KOPT-K1 (cell line): ENCODE measurements around the gene SVEP1.
"Not testable (repeated sequence)": the region's sequence is repeated elsewhere in the genome, so short reads cannot be mapped to it uniquely, and the experiment has no call there.

ENCODE experiments used
- H3K27ac ChIP-seq: fragments of 200-600 bp; sonication (generic); 2 replicates; pipeline ENCODE4 v1.5.1; 2016; ENCODE audit warnings: antibody characterized with exemption, mild to moderate bottlenecking, low read depth, low read length; ENCODE audit not compliant: poor library complexity, severe bottlenecking
- H3K36me3 ChIP-seq: fragments of 200-600 bp; sonication (generic); 2 replicates; pipeline ENCODE4 v1.5.1; 2017; ENCODE audit warnings: antibody characterized with exemption, mild to moderate bottlenecking, low read length, moderate library complexity; ENCODE audit not compliant: insufficient read depth
- H3K9me3 ChIP-seq: fragments of 200-600 bp; sonication (generic); 2 replicates; pipeline ENCODE4 v1.5.1; 2017; ENCODE audit warnings: antibody characterized with exemption, low read length, mild to moderate bottlenecking; ENCODE audit not compliant: insufficient read depth, poor library complexity, severe bottlenecking

SVEP1 gene

DNA sequence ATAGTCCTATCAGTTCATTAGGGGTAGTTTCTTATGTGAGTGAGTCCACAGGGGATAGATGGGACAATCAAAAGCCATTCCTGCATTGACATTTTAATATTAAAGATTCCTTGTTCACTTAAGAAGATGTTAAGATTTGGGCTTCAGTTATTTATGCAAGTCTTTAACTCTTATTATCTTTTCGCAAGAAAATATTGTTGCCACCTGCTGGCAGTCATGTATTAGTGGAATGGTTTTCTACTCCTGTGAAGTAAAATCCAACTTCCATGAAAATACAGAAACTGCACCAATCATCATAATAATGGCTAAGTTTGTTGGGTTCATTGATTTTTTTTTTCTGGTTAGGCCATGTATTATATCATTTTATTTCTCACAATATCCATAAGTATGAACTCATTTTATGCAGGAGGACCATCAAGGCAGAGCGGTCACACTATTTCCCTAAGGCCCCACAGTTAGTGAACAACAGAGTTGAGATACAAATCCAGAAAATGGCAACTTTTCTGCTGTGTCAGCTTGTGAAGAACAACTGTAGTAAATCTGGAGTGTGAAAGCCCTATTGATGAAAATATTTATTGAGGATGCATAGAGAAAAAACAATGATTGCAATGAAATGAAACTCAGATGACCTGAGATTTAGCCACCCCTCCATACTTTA, 153.4 kb downstream of the SVEP1 start:
- Histone ChIP-seq H3K27ac (no peak overlapping the region), H3K36me3 (no peaks in the 10 kb centered on the region), H3K9me3 (no peaks in the 10 kb centered on the region)

DNA sequence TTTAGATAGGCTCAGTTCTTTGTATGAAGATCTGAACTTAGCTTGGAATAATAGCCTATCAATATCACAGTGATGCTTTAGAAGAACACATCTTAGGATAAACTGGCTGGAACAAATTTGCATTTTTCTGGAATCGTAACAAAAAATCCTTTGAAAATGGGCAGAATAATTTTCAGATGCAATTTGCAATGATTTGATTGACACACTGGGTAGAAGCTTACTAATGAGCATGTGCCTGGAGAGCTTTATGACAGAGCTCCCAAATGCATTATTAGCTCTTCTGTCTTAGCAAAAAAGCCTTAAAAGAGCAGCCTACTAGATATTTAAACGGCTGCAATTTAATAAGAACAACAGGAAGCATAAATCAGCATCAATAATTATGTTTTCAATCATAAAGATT, 165.1 kb downstream of the SVEP1 start:
- Histone ChIP-seq H3K36me3 (no peaks in the 10 kb centered on the region), H3K27ac (no peak overlapping the region), H3K9me3 (no peaks in the 10 kb centered on the region)

DNA sequence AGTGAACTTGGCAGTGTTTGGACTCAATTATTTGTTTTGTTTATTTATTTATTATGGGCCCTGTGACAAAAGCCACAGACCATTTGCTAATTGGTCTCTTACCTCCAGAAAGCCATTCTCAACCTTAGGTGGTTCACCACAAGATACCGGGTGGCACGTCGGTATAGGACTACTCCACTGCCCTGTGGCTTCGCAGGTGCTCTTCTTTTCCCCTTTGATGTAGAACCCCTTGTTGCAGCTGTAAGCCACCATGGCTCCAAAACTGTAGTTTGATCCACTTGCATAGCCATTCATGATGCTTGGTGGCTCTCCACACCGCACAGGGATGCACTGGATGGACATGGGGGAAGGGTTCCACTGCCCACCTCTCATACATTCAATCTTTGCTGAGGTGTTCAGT, 168.6 kb downstream of the SVEP1 start:
- no peak overlapping the region for H3K27ac ChIP-seq
- no peaks in the 10 kb centered on the region for H3K36me3 ChIP-seq
- no peaks in the 10 kb centered on the region for H3K9me3 ChIP-seq

DNA sequence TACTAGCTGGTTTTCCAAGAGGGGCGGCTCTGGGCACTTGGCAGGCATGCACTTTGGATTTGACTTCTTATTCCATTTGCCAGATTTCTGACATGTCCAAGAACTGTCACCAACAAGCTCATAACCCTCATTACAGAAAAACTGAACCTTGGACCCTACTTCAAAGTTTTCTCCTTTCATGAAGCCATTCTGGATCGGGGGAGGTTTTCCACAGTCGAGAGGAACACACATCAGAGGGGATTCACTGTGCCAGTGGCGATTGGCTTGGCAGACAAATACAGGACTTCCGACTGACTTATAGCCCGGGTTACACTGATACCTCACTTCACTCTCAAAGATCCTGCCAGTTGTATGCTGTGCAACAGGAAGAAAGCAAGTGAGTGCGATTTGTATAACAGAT, 170.9 kb downstream of the SVEP1 start:
- no peak overlapping the region for H3K27ac ChIP-seq
- no peaks in the 10 kb centered on the region for H3K9me3 ChIP-seq
- H3K36me3 ChIP-seq = no peaks in the 10 kb centered on the region

DNA sequence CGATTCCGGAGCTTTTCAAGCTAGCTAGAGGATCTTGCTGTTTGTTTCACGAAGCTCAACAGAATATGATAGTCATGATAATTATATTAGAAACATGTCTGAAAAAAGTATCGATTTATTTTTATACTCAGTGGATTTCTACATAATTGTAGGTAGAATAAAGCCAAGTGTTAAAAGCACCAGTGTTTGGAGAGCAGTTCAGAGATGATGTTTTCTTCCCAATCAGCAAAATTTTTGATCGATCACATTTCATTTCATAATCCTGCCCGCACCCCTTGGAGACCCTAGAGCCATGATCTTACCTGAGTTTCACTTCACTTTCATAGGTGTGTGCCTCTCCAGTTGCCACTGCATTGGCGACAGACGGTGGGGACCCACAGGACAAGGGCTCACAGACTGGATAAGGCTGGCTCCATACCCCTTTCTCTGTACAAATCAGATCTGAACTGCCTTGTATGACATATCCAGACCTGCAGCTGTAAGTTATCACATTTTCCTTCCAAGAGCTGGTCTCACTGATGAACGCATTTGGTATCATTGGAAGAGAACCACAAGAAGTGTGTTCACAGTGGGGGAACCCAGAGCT, 173.6 kb downstream of the SVEP1 start:
- H3K9me3 ChIP-seq = no peaks in the 10 kb centered on the region
- no peak overlapping the region for H3K27ac ChIP-seq
- no peaks in the 10 kb centered on the region for H3K36me3 ChIP-seq

DNA sequence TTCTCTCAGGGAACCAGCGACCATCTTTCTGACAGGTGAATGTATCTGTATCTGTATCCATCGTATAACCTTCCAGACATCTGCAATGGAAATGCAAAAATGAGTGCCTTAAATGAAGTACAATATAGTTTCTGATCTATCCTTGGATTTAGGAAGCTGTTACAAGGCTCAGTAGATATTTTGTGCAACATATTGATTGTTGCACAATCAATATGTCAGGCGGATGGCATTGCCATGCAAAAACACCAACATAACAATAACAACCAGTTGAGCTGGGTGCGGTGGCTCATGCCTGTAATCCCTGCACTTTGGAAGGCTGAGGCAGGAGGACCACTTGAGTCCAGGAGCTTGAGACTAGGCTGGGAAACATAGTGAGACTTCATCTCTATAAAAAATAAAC, 175.1 kb downstream of the SVEP1 start:
- Histone ChIP-seq H3K9me3 (no peaks in the 10 kb centered on the region), H3K36me3 (no peaks in the 10 kb centered on the region)

DNA sequence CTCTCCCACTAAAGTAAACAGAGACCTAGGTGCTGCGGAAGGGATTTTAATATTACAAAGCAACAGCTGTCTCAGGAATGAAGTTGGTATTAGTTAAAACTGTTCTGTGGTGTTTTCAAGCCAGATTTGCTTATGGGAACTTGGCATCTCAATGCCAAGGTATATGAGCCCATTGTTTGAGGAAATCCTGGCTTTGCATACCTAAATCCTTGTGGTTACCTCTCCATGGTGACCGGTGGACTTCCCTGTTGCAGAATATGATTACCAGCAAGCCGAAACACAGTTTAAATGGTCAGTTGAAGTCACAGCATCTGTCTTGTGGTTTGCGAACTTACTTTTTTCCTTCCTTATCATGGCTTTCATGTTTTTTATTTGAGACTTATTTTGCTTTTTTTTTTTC, 179.6 kb downstream of the SVEP1 start:
- Histone ChIP-seq H3K36me3 (no peaks in the 10 kb centered on the region), H3K9me3 (no peaks in the 10 kb centered on the region), H3K27ac (no peak overlapping the region)

More for the DNA sequence above, 175.1 kb downstream of the SVEP1 start:
- H3K27ac ChIP-seq = no peak overlapping the region

DNA sequence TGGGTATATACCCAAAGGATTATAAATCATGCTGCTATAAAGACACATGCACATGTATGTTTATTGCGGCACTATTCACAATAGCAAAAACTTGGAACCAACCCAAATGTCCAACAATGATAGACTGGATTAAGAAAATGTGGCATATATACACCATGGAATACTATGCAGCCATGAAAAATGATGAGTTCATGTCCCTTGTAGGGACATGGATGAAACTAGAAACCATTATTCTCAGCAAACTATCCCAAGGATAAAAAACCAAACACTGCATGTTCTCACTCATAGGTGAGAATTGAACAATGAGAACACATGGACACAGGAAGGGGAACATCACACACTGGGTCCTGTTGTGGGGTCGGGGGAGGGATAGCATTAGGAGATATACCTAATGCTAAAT, 180.5 kb downstream of the SVEP1 start:
- H3K36me3 ChIP-seq, H3K9me3 ChIP-seq, H3K27ac ChIP-seq: not testable (repeated sequence)

DNA sequence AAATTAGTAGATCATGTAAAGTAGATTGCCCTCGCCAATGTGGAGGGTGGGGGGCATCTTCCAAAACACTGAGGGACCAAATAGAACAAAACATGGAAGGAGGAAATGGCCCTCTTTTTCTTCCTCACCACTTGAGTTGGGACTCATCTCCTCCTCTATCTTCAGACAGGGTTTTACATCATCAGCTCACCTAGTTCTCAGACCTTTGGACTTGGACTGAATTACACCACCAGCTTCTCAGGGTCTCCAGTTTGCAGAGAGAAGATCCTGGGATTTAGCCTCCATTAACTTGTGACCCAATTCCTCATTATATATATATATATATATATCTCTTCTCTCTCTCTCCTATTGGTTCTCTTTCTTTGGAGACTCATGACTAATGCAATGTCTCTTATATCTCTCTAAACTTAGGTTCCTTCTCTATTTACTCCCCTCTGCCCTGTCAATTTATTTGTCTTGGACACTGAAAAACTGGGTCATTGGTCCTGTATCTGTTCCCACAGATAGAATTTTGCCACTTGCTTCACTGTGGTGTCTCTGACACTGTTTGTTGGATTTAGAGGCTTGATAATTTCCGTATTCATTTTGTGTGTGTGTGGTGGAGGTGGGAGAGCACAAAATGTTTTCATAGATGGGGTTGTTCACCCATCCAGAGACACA, 187.6 kb downstream of the SVEP1 start:
- Histone ChIP-seq H3K27ac (no peak overlapping the region), H3K9me3 (no peaks in the 10 kb centered on the region), H3K36me3 (no peaks in the 10 kb centered on the region)

DNA sequence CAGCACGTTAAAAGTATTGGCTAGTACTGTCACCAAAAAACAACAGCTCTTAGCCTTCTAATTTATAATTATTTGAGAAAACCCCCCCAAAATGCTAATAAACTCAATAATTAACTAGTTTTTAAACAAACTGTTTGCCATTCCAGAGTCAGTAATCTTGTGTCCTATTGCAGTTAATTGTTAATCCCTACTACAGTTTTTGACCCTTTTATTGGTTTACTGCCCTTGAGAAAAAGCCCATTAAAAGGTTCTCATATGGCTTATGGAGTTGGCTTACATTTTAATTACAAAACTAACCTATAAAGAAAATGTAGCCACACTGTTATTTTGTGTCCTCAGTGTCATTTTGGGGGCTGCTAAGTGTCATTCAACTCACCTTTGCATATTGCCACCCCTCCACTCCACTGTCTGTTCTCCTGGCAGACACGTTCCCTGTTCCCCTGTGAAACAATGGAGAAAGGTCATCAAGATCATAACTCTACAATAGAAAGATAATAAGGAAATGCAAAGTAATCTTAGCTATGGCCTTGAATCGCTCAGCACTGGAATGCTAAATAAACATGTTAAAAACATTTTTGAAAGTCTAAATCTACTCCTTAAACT, 190.3 kb downstream of the SVEP1 start:
- H3K36me3 ChIP-seq = no peaks in the 10 kb centered on the region
- no peaks in the 10 kb centered on the region for H3K9me3 ChIP-seq
- H3K27ac ChIP-seq = no peak overlapping the region

DNA sequence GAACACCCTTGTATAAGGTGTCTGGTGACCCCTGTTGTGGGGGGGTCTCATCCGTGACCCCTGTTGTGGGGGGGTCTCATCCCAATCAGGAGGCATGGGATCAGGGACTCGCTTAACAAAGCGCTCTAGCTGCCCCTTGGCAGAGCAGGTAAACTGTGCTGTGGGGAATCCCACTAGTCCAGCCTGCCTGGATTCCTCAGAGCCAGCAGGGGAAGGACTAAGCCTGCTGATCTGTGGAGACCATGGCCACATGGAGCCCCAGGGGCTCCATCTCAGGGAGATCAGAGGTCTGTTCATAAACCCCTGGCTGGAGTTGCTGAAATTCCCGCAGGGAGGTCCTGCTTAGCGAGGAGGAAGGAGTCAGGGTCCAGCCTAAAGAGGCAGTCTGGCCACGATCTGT, 196.1 kb downstream of the SVEP1 start:
- no peaks in the 10 kb centered on the region for H3K36me3 ChIP-seq

DNA sequence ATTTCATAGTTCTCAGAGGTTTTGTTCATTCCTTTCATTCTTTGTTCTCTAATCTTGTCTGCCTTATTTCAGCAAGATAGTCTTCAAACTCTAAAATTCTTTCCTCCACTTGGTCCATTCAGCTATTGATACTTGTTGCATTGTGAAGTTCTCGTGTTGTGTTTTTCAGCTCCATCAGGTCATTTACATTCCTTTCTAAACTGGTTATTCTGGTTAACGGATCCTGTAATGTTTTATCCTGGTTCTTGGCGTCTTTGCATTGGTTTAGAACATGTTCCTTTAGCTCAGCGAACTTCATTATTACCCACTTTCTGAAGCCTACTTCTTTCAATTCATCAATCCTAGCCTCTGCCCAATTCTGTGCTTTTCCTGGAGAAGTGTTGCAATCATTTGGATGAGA, 196.8 kb downstream of the SVEP1 start:
- Histone ChIP-seq H3K9me3 (no peaks in the 10 kb centered on the region), H3K36me3 (no peaks in the 10 kb centered on the region), H3K27ac (no peak overlapping the region)

More for the DNA sequence above, 196.1 kb downstream of the SVEP1 start:
- Histone ChIP-seq H3K9me3 (no peaks in the 10 kb centered on the region), H3K27ac (no peak overlapping the region)

DNA sequence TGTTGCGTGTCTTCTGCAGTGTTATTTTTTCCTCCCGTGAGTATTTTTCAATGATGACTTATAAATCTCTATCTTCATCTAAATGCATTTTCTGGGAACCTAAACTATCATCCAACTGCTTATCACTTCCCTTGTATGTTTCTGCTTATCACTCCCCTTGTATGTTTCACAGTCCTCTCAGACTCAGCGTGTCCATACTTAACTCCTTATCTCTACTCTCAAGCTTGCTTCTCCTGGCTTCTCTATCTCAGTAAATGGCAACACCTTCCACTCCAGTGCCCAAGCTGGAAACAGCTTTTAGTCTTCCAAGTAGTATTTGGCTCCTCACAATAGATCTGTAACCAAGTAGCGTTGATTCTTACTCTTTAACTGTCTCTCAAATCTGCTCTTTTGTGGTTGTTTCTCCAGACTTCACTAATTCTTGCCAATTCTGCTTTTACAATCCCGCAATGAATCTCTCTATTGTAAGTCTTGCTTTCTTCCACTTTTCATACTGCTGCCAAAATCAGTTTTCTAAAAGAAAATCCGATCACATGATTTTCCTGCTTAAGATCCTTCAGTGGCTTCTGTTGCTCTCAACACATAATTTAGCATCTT, 208.0 kb downstream of the SVEP1 start:
- no peaks in the 10 kb centered on the region for H3K36me3 ChIP-seq
- no peaks in the 10 kb centered on the region for H3K9me3 ChIP-seq
- H3K27ac ChIP-seq = no peak overlapping the region

DNA sequence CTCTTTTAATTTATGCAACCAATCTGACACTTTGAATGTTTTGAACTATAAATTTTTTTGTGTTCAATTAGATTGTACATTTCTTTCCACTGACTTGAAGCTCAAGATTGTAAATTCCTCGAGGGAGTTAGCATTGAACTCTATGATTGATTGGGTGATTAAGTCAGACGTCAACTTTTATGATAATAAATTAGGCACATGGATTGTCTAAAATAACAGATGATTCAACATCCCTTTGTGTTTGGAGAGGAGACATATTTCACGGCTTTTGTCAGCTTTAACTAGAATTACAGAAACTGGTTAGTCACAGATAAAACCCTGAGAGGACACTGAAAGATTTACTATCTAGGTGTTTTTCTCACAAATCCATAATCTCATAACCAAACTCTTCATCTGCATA, 209.2 kb downstream of the SVEP1 start:
- H3K9me3 ChIP-seq = no peaks in the 10 kb centered on the region
- H3K36me3 ChIP-seq = no peaks in the 10 kb centered on the region
- no peak overlapping the region for H3K27ac ChIP-seq

DNA sequence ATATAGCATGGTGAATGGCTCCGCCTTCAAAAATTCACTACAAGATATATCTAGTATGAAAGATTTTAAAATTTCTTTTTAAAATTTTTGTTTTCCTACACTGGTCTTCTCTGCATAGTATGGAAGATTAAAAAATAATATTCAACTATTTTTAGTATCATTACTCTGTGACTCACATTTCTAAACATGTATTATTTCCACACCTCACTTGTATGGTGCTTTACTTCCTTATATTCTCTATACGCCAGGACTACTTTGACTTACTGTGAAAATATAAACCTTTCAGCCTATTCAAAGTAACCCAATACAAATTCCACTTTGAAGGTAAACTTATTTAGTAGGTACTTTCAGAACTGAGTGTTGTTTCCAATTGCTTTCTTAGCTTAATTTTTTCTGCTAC, 215.1 kb downstream of the SVEP1 start:
- H3K36me3 ChIP-seq = no peaks in the 10 kb centered on the region

More for the DNA sequence above, 215.1 kb downstream of the SVEP1 start:
- Histone ChIP-seq H3K9me3 (no peaks in the 10 kb centered on the region), H3K27ac (no peak overlapping the region)
